K562 (cell line): ENCODE data around the gene PLEKHA8. TPM values are rescaled to one million over a fixed set of nuclear protein-coding genes. Genes with fewer than 3 reads are reported as not detected.

ENCODE experiments used
- ATAC-seq: fragments of 200-7000 bp; cut with Tn5 transposase; 3 replicates; pipeline ENCODE4 v1.9.1; 2020; ENCODE audit warnings: moderate library complexity
- BruUV-seq: library from RNA; stranded (reverse); fragments of 400-500 nt; replicated peaks from 2 replicates; lab custom pipeline; 2021; lab: Mats Ljungman, UMichigan
- CTCF ChIA-PET: fragments of 300-600 bp; formaldehyde crosslinking; extraction: SDS; loops from one replicate; lab custom pipeline; 2021; ENCODE audit warnings: low intra/inter-chr PET ratio; lab: Yijun Ruan, JAX
- POLR2A ChIA-PET: fragments of 300-600, 350-650 bp; sonication (Branson Sonifier 250); formaldehyde crosslinking; extraction: SDS; loops from one replicate; lab custom pipeline; 2021; ENCODE audit warnings: antibody characterized with exemption, inconsistent platforms; lab: Yijun Ruan, JAX
- DNase-seq, 4 experiments: peaks; one replicate each; pipeline versions ENCODE4 v3.0.0 to v3.0.0-alpha.2; 2011 to 2018; ENCODE audit warnings: low spot score in 3 of 4, mixed read lengths in 3 of 4; ENCODE audit errors: extremely low read depth in 1 of 4
- FAIRE-seq: peaks from 2 replicates; lab custom pipeline; 2011; peaks lifted over from hg19 to GRCh38; lab: Jason Lieb, UNC
- H2AFZ ChIP-seq: 2 replicates; pipeline ENCODE4 v1.6.0; 2011; ENCODE audit warnings: low read depth, low read length, control low read depth, inconsistent platforms
- H3K27ac ChIP-seq: fragments of 200-600 bp; 3 replicates; pipeline ENCODE4 v1.8.0; 2011; ENCODE audit warnings: low read depth, mild to moderate bottlenecking, control low read depth, inconsistent platforms, low read length, moderate library complexity, mixed read lengths; ENCODE audit errors: extremely low read depth
- H3K27me3 ChIP-seq, 2 experiments: fragments of 300-600 bp in 1 of 2; 2 replicates in 1 of 2; 3 replicates in 1 of 2; pipeline versions ENCODE4 v1.6.0 to v1.8.0; 2011; ENCODE audit warnings: inconsistent platforms in 2 of 2, low read length in 2 of 2, mild to moderate bottlenecking in 1 of 2, mixed read lengths in 1 of 2, moderate library complexity in 1 of 2; ENCODE audit not compliant: control insufficient read depth in 2 of 2, insufficient read depth in 2 of 2
- H3K36me3 ChIP-seq: fragments of 300-600 bp; 3 replicates; pipeline ENCODE4 v1.8.0; 2011; ENCODE audit warnings: mild to moderate bottlenecking, low read length, inconsistent platforms; ENCODE audit not compliant: control insufficient read depth, insufficient read depth
- H3K4me1 ChIP-seq, 2 experiments: fragments of 200-600 bp in 1 of 2; replicated peaks in 1 of 2; 2 replicates in 1 of 2; 3 replicates in 1 of 2; pipeline versions ENCODE4 v1.5.1 to v1.8.0; 2011; ENCODE audit warnings: inconsistent platforms in 2 of 2, low read length in 2 of 2, mild to moderate bottlenecking in 1 of 2, mixed read lengths in 1 of 2, moderate library complexity in 1 of 2; ENCODE audit not compliant: control insufficient read depth in 2 of 2, insufficient read depth in 2 of 2
- H3K4me2 ChIP-seq: 2 replicates; pipeline ENCODE4 v1.6.1; 2011; ENCODE audit warnings: low read length, control low read depth, inconsistent platforms, mixed read lengths; ENCODE audit not compliant: insufficient read depth
- H3K4me3 ChIP-seq: fragments of 200-600 bp; sonication (generic), shearing (Covaris generic); 2 replicates; pipeline ENCODE4 v1.5.1; 2016; ENCODE audit warnings: control low read depth, inconsistent platforms
- H3K79me2 ChIP-seq: fragments of 200-600 bp; 3 replicates; pipeline ENCODE4 v1.8.0; 2011; ENCODE audit warnings: low read length, inconsistent platforms; ENCODE audit not compliant: control insufficient read depth, insufficient read depth
- H3K9ac ChIP-seq, 2 experiments: 2 replicates each; pipeline versions ENCODE4 v1.6.0 to v1.6.1; 2011; ENCODE audit warnings: low read depth in 2 of 2, low read length in 2 of 2, control low read depth in 1 of 2, inconsistent platforms in 1 of 2, mild to moderate bottlenecking in 1 of 2, mixed read lengths in 1 of 2; ENCODE audit not compliant: insufficient read depth in 1 of 2
- H3K9me1 ChIP-seq: one replicate; pipeline ENCODE4 v1.6.0; 2011; ENCODE audit warnings: inconsistent platforms, mild to moderate bottlenecking, low read length, moderate library complexity; ENCODE audit not compliant: control insufficient read depth, insufficient read depth
- H3K9me3 ChIP-seq: replicated peaks from 2 replicates; pipeline ENCODE4 v1.5.1; 2011; ENCODE audit warnings: low read depth, low read length, inconsistent platforms; ENCODE audit not compliant: control insufficient read depth, insufficient read depth
- H4K20me1 ChIP-seq: replicated peaks from 2 replicates; pipeline ENCODE4 v1.6.1; 2011; ENCODE audit warnings: low read length, inconsistent platforms, mixed read lengths; ENCODE audit not compliant: control insufficient read depth, insufficient read depth
- CBFA2T2 ChIP-seq: fragments of 450-650 bp; conservative IDR thresholded peaks from 2 replicates; pipeline ENCODE4 v1.6.1; 2017; ENCODE audit warnings: mild to moderate bottlenecking
- EGR1 ChIP-seq: fragments of 450-650 bp; conservative IDR thresholded peaks from 2 replicates; pipeline ENCODE4 v1.6.1; 2017; ENCODE audit warnings: mild to moderate bottlenecking
- ETV1 ChIP-seq: fragments of 450-650 bp; conservative IDR thresholded peaks from 2 replicates; pipeline ENCODE4 v1.6.1; 2016; ENCODE audit warnings: missing genetic modification characterization, control low read depth, low read depth, missing compliant biosample characterization
- TRIM28 ChIP-seq: fragments of 450-650 bp; IDR thresholded peaks from 2 replicates; pipeline ENCODE4 v1.6.1; 2017
- ZNF121 ChIP-seq: sonication (generic); formaldehyde crosslinking; conservative IDR thresholded peaks from 2 replicates; pipeline ENCODE4 v1.8.0; 2022; ENCODE audit warnings: missing genetic modification reagents
- ZNF444 ChIP-seq: fragments of 250-450 bp; sonication (Bioruptor Pico); IDR thresholded peaks from 2 replicates; pipeline ENCODE4 v1.4.0; 2020; ENCODE audit warnings: mild to moderate bottlenecking, moderate library complexity
- ZNF76 ChIP-seq: fragments of 250-450 bp; sonication (Bioruptor Pico); IDR thresholded peaks from 2 replicates; pipeline ENCODE4 v1.4.0; 2020; ENCODE audit warnings: mild to moderate bottlenecking, moderate library complexity, borderline replicate concordance
- WGBS: fragments of 100-300 bp; shearing (Covaris generic); methylation state at CpG from one replicate; pipeline ENCODE4 v1.1.6; 2016; ENCODE audit warnings: low coverage, mixed read lengths; ENCODE audit not compliant: insufficient coverage; ENCODE audit errors: missing lambda C conversion rate; 5-methylcytosine and 5-hydroxymethylcytosine counted together
- in situ Hi-C: fragments of 300-500 bp; cut with MboI; formaldehyde crosslinking; loops from 4 replicates; pipeline ENCODE4 v1.15.0; 2018; ENCODE audit warnings: inconsistent platforms, mixed read lengths
- intact Hi-C: fragments of 100-400 bp; cut with micrococcal nuclease; formaldehyde crosslinking; loops from 2 replicates; pipeline ENCODE4 v1.14.2; 2022
- polyA plus RNA-seq, 8 experiments: library from polyadenylated mRNA; depleted of rRNA in 4 of 8; stranded (reverse) in 5 of 8; unstranded in 3 of 8; fragments of >200 nt; fragmentation: Nextera tagmentation in 2 of 8; fragmentation: Illumina TruSeq in 1 of 8; extraction: Ambion mirVana in 2 of 8; extraction: Trizol in 1 of 8; gene quantifications; 2 replicates each; pipeline versions ENCODE4 v1.2.1 to v1.2.3, GENCODE V29; 2011 to 2014; ENCODE audit warnings: inconsistent platforms in 1 of 8, missing spikeins in 1 of 8
- total RNA-seq, 7 experiments: library from RNA; depleted of rRNA in 6 of 7; stranded (reverse); fragments of >200 nt in 6 of 7; fragmentation: Illumina TruSeq in 2 of 7; extraction: Trizol in 2 of 7; gene quantifications; 2 replicates each; pipeline versions ENCODE4 v1.2.1 to v1.2.3, GENCODE V29; 2011 to 2021; ENCODE audit warnings: low replicate concordance in 1 of 7
- TF ChIP-seq, protein P1 (sequence below): fragments of 200-600 bp; sonication (generic); IDR thresholded peaks from one replicate; pipeline ENCODE4 v1.6.1; 2012; ENCODE audit warnings: mild to moderate bottlenecking, low read depth, low read length, inconsistent platforms
- TF ChIP-seq, protein P2 (sequence below): sonication (generic); formaldehyde crosslinking; IDR thresholded peaks from 2 replicates; pipeline ENCODE4 v1.4.0; 2020; ENCODE audit warnings: mild to moderate bottlenecking, missing genetic modification reagents

Gene PLEKHA8
- total and polyA plus RNA-seq, 9 of the 15 experiments (the other 6 are each of a cell fraction or from before 2014, with no cell fraction given), result 3.2 to 16.3 (median 11.8) TPM

DNA sequence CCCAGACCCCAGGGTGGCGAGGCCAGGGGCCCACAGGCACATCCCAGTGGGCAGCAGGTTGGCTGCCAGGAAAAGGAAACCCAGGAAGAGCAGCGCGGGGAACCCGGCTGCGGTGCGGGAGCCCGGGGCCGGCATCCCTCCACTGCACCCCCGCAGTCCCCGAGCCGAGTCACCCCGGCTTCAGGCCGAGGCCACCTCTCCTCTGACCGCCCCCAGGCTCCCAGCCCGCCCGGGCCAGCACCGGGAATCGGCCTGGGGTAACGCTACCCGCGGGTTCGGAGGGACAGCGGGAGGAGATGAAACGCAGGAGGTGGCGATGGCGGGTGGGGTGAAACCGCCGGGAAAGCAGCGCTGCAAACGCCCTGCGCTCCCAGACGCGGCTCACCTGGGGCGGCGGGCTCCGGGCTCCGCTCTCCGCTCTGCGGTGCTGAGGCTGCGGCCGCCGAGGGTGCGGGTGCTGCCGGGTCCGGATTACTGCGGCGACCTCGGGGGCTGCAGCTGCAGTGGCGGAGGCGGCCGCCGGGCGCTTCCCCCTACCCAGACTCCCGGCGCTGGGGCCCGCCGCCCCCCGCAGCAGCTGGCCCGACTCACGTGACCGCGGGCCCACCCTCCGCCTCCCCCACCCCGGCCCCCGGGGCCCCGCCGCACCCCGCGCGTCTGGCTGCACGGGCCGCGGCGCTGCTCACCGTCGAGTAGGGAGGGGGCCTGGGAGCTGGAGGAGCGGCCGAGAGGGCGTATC, 38.8 kb upstream of the PLEKHA8 start, which contains the start of gene SCRN1:
SCRN1 (minus strand) TSS at position 545 of the 739 bp plus-strand sequence. CDS start 20,734 bp downstream, outside the sequence.
- intact Hi-C loops (no loop called here), in situ Hi-C loops (no loop called here)
- 53% methylated on average over 38 of the region's 79 CpGs for WGBS
- TF ChIP-seq EGR1 (no peak), ETV1 (tag) (no peak), ZNF444 (no peak), ZNF76 (no peak), CBFA2T2 (no peak), TRIM28 (no peak), ZNF121 (CRISPR knock-in tag) (no peak)
- TF ChIP-seq, protein P1, sequence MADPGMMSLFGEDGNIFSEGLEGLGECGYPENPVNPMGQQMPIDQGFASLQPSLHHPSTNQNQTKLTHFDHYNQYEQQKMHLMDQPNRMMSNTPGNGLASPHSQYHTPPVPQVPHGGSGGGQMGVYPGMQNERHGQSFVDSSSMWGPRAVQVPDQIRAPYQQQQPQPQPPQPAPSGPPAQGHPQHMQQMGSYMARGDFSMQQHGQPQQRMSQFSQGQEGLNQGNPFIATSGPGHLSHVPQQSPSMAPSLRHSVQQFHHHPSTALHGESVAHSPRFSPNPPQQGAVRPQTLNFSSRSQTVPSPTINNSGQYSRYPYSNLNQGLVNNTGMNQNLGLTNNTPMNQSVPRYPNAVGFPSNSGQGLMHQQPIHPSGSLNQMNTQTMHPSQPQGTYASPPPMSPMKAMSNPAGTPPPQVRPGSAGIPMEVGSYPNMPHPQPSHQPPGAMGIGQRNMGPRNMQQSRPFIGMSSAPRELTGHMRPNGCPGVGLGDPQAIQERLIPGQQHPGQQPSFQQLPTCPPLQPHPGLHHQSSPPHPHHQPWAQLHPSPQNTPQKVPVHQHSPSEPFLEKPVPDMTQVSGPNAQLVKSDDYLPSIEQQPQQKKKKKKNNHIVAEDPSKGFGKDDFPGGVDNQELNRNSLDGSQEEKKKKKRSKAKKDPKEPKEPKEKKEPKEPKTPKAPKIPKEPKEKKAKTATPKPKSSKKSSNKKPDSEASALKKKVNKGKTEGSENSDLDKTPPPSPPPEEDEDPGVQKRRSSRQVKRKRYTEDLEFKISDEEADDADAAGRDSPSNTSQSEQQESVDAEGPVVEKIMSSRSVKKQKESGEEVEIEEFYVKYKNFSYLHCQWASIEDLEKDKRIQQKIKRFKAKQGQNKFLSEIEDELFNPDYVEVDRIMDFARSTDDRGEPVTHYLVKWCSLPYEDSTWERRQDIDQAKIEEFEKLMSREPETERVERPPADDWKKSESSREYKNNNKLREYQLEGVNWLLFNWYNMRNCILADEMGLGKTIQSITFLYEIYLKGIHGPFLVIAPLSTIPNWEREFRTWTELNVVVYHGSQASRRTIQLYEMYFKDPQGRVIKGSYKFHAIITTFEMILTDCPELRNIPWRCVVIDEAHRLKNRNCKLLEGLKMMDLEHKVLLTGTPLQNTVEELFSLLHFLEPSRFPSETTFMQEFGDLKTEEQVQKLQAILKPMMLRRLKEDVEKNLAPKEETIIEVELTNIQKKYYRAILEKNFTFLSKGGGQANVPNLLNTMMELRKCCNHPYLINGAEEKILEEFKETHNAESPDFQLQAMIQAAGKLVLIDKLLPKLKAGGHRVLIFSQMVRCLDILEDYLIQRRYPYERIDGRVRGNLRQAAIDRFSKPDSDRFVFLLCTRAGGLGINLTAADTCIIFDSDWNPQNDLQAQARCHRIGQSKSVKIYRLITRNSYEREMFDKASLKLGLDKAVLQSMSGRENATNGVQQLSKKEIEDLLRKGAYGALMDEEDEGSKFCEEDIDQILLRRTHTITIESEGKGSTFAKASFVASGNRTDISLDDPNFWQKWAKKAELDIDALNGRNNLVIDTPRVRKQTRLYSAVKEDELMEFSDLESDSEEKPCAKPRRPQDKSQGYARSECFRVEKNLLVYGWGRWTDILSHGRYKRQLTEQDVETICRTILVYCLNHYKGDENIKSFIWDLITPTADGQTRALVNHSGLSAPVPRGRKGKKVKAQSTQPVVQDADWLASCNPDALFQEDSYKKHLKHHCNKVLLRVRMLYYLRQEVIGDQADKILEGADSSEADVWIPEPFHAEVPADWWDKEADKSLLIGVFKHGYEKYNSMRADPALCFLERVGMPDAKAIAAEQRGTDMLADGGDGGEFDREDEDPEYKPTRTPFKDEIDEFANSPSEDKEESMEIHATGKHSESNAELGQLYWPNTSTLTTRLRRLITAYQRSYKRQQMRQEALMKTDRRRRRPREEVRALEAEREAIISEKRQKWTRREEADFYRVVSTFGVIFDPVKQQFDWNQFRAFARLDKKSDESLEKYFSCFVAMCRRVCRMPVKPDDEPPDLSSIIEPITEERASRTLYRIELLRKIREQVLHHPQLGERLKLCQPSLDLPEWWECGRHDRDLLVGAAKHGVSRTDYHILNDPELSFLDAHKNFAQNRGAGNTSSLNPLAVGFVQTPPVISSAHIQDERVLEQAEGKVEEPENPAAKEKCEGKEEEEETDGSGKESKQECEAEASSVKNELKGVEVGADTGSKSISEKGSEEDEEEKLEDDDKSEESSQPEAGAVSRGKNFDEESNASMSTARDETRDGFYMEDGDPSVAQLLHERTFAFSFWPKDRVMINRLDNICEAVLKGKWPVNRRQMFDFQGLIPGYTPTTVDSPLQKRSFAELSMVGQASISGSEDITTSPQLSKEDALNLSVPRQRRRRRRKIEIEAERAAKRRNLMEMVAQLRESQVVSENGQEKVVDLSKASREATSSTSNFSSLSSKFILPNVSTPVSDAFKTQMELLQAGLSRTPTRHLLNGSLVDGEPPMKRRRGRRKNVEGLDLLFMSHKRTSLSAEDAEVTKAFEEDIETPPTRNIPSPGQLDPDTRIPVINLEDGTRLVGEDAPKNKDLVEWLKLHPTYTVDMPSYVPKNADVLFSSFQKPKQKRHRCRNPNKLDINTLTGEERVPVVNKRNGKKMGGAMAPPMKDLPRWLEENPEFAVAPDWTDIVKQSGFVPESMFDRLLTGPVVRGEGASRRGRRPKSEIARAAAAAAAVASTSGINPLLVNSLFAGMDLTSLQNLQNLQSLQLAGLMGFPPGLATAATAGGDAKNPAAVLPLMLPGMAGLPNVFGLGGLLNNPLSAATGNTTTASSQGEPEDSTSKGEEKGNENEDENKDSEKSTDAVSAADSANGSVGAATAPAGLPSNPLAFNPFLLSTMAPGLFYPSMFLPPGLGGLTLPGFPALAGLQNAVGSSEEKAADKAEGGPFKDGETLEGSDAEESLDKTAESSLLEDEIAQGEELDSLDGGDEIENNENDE, result no peak
- TF ChIP-seq, protein P2, sequence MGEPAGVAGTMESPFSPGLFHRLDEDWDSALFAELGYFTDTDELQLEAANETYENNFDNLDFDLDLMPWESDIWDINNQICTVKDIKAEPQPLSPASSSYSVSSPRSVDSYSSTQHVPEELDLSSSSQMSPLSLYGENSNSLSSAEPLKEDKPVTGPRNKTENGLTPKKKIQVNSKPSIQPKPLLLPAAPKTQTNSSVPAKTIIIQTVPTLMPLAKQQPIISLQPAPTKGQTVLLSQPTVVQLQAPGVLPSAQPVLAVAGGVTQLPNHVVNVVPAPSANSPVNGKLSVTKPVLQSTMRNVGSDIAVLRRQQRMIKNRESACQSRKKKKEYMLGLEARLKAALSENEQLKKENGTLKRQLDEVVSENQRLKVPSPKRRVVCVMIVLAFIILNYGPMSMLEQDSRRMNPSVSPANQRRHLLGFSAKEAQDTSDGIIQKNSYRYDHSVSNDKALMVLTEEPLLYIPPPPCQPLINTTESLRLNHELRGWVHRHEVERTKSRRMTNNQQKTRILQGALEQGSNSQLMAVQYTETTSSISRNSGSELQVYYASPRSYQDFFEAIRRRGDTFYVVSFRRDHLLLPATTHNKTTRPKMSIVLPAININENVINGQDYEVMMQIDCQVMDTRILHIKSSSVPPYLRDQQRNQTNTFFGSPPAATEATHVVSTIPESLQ (CRISPR knock-in tag), result no peak

More for the DNA sequence above, 38.8 kb upstream of the PLEKHA8 start, which contains the start of gene SCRN1:
- BruUV-seq, result no TSS peak
- ChIA-PET CTCF (no interaction called here), POLR2A (no interaction called here)
- Histone ChIP-seq H3K79me2 (no peaks in the 10 kb centered on the region), H3K9me1 (no peaks in the 10 kb centered on the region), H3K36me3 (no peaks in the 10 kb centered on the region), H3K9ac (no peak within 1 kb of the TSS), H4K20me1 (no peaks in the 10 kb centered on the region), H3K4me1 (peaks cover 0 to 6% of the 10 kb centered on the region in 2 experiments; a peak in 2 of 5 replicates), H3K9me3 (no peaks in the 10 kb centered on the region; the same call in 1 of the 2 replicates), H3K27me3 (peaks cover 2 to 8% of the 10 kb centered on the region in 2 experiments; a peak in 2 of 5 replicates), H3K27ac (no peak within 1 kb of the TSS), H3K4me3 (peak within 1 kb of the TSS; percentile 15; the same call in 1 of the 2 replicates), H3K4me2 (no peak within 1 kb of the TSS), H2AFZ (no peak within 1 kb of the TSS)
- FAIRE-seq (no peak), DNase-seq (peak in 2 of 4 experiments; percentile 30 to 32), ATAC-seq (no peak; the same call in 1 of the 3 replicates)
